Heart left ventricle (tissue), 13 donors: ENCODE results near the gene ARMH2.

Experiments
- POLR2A ChIP-seq, 2 donors: fragments of 450-650 bp; IDR thresholded peaks; one replicate each; pipeline ENCODE4 v1.6.1; 2017; ENCODE audit warnings: antibody characterized with exemption in 2 of 2, mild to moderate bottlenecking in 2 of 2, moderate library complexity in 2 of 2
- TF ChIP-seq, protein P1 (sequence below), 12 donors: fragments of 200-600 bp; sonication (generic) in 4 of 12; IDR thresholded peaks; one replicate each; pipeline versions ENCODE4 v1.5.0 to v1.8.0; 2018 to 2022; ENCODE audit warnings: antibody characterized with exemption in 12 of 12, mild to moderate bottlenecking in 5 of 12
- donor health status: ischemic (EF 13 %, LVEDD 7.1; RV severe dilation, severe dysfunction).
- donor health status: DM: no; HTN: yes; CAD: no.
- donor health status: DM: no; HTN: no; CAD: no.
- donor health status: ischemic (EF 25% LVEDD 6.9; RV normal size, moderate dysfunction).
- donor health status: ischemic (EF 25% LVEDD 5.7; RV mildly dilated, moderate dysfunction).
- donor health status: ischemic (EF 35%, LVEDD 5.7; RV mildly dilated, moderate dysfunction).
- donor health status: nonischemic (EF 11% LVEDD 7.7; RV severe dilation, severe dysfunction).
- donor health status: DM: yes; HTN: yes; CAD: no.
- donor health status: PGD.
- donor health status: ischemic (EF 29% LVEDD 5.4; RV normal size, mild dysfunction).
- donor health status: nonischemic (EF 23%, LVEDD 6.1; RV moderate dilation, normal function).

DNA sequence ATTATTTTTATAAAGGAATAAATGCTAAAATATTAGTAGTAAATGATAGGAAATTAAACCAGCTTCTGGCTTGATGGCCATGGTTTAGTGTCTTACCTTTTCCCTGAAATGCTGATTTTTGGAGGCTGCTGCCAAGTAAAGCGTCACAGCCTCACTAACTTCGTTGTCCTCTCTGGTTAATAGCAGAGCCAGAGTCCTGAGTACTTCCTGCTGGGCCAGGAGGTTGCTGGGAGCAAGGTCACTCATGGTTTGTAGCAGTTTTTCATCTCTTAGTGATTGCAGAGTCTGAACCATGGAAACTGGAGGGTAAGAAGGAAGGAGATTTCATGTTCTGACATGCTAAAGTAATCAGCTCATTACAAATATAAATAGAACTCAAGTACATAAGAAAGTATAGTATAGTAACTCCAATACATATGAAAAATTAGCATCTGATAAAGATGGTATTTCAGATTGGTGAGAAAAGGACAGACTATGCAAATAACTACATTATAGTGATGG, 26.5 kb upstream of the ARMH2 start:
- TF ChIP-seq POLR2A (IDR thresholded peaks at IDR 0.05) = no peak
- TF ChIP-seq, protein P1, sequence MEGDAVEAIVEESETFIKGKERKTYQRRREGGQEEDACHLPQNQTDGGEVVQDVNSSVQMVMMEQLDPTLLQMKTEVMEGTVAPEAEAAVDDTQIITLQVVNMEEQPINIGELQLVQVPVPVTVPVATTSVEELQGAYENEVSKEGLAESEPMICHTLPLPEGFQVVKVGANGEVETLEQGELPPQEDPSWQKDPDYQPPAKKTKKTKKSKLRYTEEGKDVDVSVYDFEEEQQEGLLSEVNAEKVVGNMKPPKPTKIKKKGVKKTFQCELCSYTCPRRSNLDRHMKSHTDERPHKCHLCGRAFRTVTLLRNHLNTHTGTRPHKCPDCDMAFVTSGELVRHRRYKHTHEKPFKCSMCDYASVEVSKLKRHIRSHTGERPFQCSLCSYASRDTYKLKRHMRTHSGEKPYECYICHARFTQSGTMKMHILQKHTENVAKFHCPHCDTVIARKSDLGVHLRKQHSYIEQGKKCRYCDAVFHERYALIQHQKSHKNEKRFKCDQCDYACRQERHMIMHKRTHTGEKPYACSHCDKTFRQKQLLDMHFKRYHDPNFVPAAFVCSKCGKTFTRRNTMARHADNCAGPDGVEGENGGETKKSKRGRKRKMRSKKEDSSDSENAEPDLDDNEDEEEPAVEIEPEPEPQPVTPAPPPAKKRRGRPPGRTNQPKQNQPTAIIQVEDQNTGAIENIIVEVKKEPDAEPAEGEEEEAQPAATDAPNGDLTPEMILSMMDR (IDR thresholded peaks at IDR 0.05) = no peak
